ENCODE data around the gene RNU11.

DNA sequence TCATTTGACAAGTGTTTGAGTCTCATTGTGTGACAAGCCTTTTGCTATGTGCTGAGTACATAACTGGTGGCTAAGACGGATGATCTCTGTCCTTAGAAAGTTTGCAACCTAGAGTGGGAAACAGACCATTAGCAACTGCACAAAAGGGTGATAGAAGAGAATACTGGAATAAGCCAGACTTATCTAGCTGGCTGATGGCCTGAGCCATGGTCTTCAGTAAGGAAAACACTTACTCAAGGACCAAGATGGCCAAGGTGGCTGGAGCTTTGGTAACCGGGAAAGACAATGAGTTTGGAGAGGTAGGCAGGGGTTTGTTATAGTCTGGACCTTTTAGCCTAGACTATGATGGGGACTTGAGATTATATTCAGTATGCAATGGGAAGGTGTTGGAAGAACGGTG lies 3.9 kb upstream of the RNU11 start:
- TF ChIP-seq, protein P1, sequence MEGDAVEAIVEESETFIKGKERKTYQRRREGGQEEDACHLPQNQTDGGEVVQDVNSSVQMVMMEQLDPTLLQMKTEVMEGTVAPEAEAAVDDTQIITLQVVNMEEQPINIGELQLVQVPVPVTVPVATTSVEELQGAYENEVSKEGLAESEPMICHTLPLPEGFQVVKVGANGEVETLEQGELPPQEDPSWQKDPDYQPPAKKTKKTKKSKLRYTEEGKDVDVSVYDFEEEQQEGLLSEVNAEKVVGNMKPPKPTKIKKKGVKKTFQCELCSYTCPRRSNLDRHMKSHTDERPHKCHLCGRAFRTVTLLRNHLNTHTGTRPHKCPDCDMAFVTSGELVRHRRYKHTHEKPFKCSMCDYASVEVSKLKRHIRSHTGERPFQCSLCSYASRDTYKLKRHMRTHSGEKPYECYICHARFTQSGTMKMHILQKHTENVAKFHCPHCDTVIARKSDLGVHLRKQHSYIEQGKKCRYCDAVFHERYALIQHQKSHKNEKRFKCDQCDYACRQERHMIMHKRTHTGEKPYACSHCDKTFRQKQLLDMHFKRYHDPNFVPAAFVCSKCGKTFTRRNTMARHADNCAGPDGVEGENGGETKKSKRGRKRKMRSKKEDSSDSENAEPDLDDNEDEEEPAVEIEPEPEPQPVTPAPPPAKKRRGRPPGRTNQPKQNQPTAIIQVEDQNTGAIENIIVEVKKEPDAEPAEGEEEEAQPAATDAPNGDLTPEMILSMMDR (IDR thresholded peaks at IDR 0.05): no peak
- TF ChIP-seq POLR2AphosphoS5 (IDR thresholded peaks at IDR 0.05): no peak
- no peak for TF ChIP-seq POLR2A (IDR thresholded peaks at IDR 0.05)

All from prostate gland (tissue), 2 donors.